CD14-positive monocyte (primary cell): ENCODE data around the gene CSNK1G2. TPM values are rescaled to one million over a fixed set of nuclear protein-coding genes. Genes with fewer than 3 reads are reported as not detected.

Experiments used
- DNase-seq, 3 donors: peaks; one replicate each; pipeline ENCODE4 v3.0.0-alpha.2; 2011 to 2022
- H2AFZ ChIP-seq: 2 replicates; pipeline ENCODE4 v1.6.0; 2012; ENCODE audit warnings: mild to moderate bottlenecking, low read depth, low read length, inconsistent platforms; ENCODE audit not compliant: insufficient read depth, poor library complexity, severe bottlenecking
- H3K27ac ChIP-seq, 2 donors: 1 replicate in 1 of 2; 2 replicates in 1 of 2; pipeline ENCODE4 v1.5.1; 2012 to 2013; ENCODE audit warnings: low read length in 2 of 2, control low read depth in 1 of 2, inconsistent platforms in 1 of 2, low read depth in 1 of 2, mild to moderate bottlenecking in 1 of 2
- H3K27me3 ChIP-seq, 2 donors: one replicate each; pipeline versions ENCODE4 v1.6.0 to v1.6.1; 2011 to 2013; ENCODE audit warnings: low read length in 2 of 2; ENCODE audit not compliant: control insufficient read depth in 2 of 2, insufficient read depth in 2 of 2
- H3K36me3 ChIP-seq, 2 donors: replicated peaks in 1 of 2; 1 replicate in 1 of 2; 2 replicates in 1 of 2; pipeline versions ENCODE4 v1.5.1 to v1.6.1; 2012 to 2013; ENCODE audit warnings: low read length in 2 of 2, control low read depth in 1 of 2, inconsistent platforms in 1 of 2, mild to moderate bottlenecking in 1 of 2; ENCODE audit not compliant: insufficient read depth in 2 of 2, control insufficient read depth in 1 of 2
- H3K4me1 ChIP-seq, 2 donors: 1 replicate in 1 of 2; 2 replicates in 1 of 2; pipeline versions ENCODE4 v1.5.1 to v1.6.1; 2012 to 2013; ENCODE audit warnings: low read length in 2 of 2, control low read depth in 1 of 2, inconsistent platforms in 1 of 2, mild to moderate bottlenecking in 1 of 2, moderate library complexity in 1 of 2; ENCODE audit not compliant: insufficient read depth in 2 of 2, control insufficient read depth in 1 of 2
- H3K4me2 ChIP-seq: replicated peaks from 2 replicates; pipeline ENCODE3; 2012; ENCODE audit warnings: low read length, moderate library complexity, mild to moderate bottlenecking; ENCODE audit not compliant: poor library complexity, severe bottlenecking; ENCODE audit errors: extremely low read depth
- H3K4me3 ChIP-seq, 3 experiments: fragments of 200-600 bp in 1 of 3; sonication (generic) in 1 of 3; replicated peaks in 1 of 3; 1 replicate in 2 of 3; 2 replicates in 1 of 3; pipeline ENCODE4 v1.5.1; 2011 to 2013; ENCODE audit warnings: low read length in 3 of 3, mild to moderate bottlenecking in 3 of 3, control low read depth in 2 of 3, low read depth in 2 of 3, inconsistent platforms in 1 of 3, moderate library complexity in 1 of 3
- H3K79me2 ChIP-seq: 2 replicates; pipeline ENCODE4 v1.6.0; 2012; ENCODE audit warnings: mild to moderate bottlenecking, control low read depth, inconsistent platforms, low read length, moderate library complexity; ENCODE audit not compliant: insufficient read depth
- H3K9ac ChIP-seq: 2 replicates; pipeline ENCODE4 v1.6.0; 2017; ENCODE audit warnings: low read length, mild to moderate bottlenecking; ENCODE audit not compliant: insufficient read depth, poor library complexity, severe bottlenecking
- H3K9me3 ChIP-seq, 2 donors: replicated peaks in 1 of 2; 1 replicate in 1 of 2; 2 replicates in 1 of 2; pipeline versions ENCODE4 v1.5.1 to v1.6.1; 2012 to 2013; ENCODE audit warnings: low read length in 2 of 2, control low read depth in 1 of 2; ENCODE audit not compliant: control insufficient read depth in 1 of 2, insufficient read depth in 1 of 2
- H4K20me1 ChIP-seq: 2 replicates; pipeline ENCODE4 v1.6.0; 2012; ENCODE audit warnings: mild to moderate bottlenecking, low read length, control low read depth, moderate library complexity; ENCODE audit not compliant: insufficient read depth
- H3K27ac Mint-ChIP-seq, 7 donors: one replicate each; pipeline ENCODE4 v1.8.0; 2020; ENCODE audit warnings: mild to moderate bottlenecking in 7 of 7, mixed read lengths in 7 of 7, moderate library complexity in 6 of 7, inconsistent platforms in 2 of 7
- H3K27me3 Mint-ChIP-seq, 3 donors: one replicate each; pipeline ENCODE4 v1.8.0; 2021 to 2022; ENCODE audit warnings: low read depth in 3 of 3, mild to moderate bottlenecking in 3 of 3, mixed read lengths in 3 of 3, moderate library complexity in 3 of 3, inconsistent platforms in 1 of 3
- H3K36me3 Mint-ChIP-seq, 2 donors: one replicate each; pipeline ENCODE4 v1.8.0; 2020; ENCODE audit warnings: mixed read lengths in 2 of 2, inconsistent platforms in 1 of 2, mild to moderate bottlenecking in 1 of 2
- H3K4me1 Mint-ChIP-seq: one replicate; pipeline ENCODE4 v1.8.0; 2020; ENCODE audit warnings: mild to moderate bottlenecking, mixed read lengths
- H3K4me3 Mint-ChIP-seq, 2 donors: one replicate each; pipeline ENCODE4 v1.8.0; 2020; ENCODE audit warnings: mild to moderate bottlenecking in 2 of 2, mixed read lengths in 2 of 2, moderate library complexity in 1 of 2
- H3K9me3 Mint-ChIP-seq, 7 donors: one replicate each; pipeline ENCODE4 v1.8.0; 2020 to 2022; ENCODE audit warnings: mixed read lengths in 7 of 7, mild to moderate bottlenecking in 6 of 7, moderate library complexity in 6 of 7, inconsistent platforms in 2 of 7
- CTCF ChIP-seq: fragments of 200-600 bp; IDR thresholded peaks from one replicate; pipeline ENCODE4 v1.8.0; 2022; ENCODE audit warnings: antibody characterized with exemption, mild to moderate bottlenecking
- WGBS: methylation state at CpG from one replicate; pipeline ENCODE4 v1.1.5; 2013; ENCODE audit warnings: missing lambda C conversion rate; ENCODE audit not compliant: insufficient coverage; 5-methylcytosine and 5-hydroxymethylcytosine counted together
- intact Hi-C, 2 donors: fragments of 100-400 bp; cut with micrococcal nuclease; formaldehyde crosslinking; loops; one replicate each; pipeline versions ENCODE4 v1.15.0 to v1.15.1; 2023
- polyA plus RNA-seq, 3 donors: library from polyadenylated mRNA; depleted of rRNA in 1 of 3; unstranded in 2 of 3; stranded (reverse) in 1 of 3; fragments of 300-500 nt in 2 of 3; fragments of >200 nt in 1 of 3; fragmentation: Illumina TruSeq in 2 of 3; gene quantifications; 1 replicate in 2 of 3; 2 replicates in 1 of 3; pipeline ENCODE4 v1.2.3, GENCODE V29; 2012 to 2021

Gene CSNK1G2
- polyA plus RNA-seq, 3 donors = 10.8 to 215 (median 20.3) TPM

DNA sequence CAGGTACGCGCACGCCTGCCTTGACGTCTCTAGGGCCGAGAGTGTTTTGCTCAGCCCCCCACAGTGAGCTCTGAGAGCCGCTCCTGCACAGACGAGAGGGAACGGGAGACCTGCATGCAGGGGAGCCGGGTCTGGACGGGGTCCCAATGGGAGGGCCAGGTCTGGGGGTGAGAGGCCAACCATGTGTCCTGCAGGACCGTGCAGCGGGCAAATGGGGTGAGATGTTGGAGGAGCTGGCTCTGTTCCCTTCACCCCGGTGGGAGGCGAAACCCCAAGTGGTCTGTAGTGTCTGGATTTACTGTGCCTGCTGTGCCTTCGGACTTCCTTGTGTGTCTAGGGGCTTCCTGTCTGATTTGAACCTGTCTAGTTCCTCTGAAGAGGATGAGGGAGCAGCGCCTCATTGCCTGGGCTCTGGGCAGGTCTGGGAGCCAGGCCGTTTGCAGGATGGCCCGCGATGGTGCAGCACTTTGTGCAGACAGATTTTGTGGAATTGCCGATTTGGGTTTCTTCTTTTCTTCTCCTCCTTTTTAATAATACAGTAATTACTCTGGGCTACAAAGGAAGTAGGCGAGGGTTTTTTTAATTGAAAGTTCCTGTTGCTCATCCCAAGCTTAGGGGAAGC is 2.1 kb downstream of the CSNK1G2 start:
- Mint-ChIP-seq H3K27me3 (peaks cover 0 to 2% (median 1%) of the 10 kb centered on the region in 3 donors), H3K4me1 (peaks cover 42% of the 10 kb centered on the region), H3K27ac (peak overlapping the region; percentile 96 to 99 (median 98)), H3K36me3 (peaks cover 0 to 10% of the 10 kb centered on the region in 2 donors), H3K4me3 (peak overlapping the region; percentile 93 to 99), H3K9me3 (peaks cover 0 to 1% (median 0%) of the 10 kb centered on the region in 7 donors)
- Histone ChIP-seq H3K79me2 (peaks cover 62% of the 10 kb centered on the region), H3K9me3 (no peaks in the 10 kb centered on the region), H3K36me3 (peaks cover 0 to 7% of the 10 kb centered on the region in 2 donors), H3K27me3 (no peaks in the 10 kb centered on the region), H2AFZ (no peak overlapping the region), H3K9ac (peak overlapping the region; percentile 97), H3K27ac (peak overlapping the region; percentile 98 to 99), H3K4me1 (peaks cover 40 to 54% of the 10 kb centered on the region in 2 donors), H3K4me3 (peak overlapping the region; percentile 68 to 99 (median 91)), H3K4me2 (peak overlapping the region; percentile 75), H4K20me1 (peaks cover 55% of the 10 kb centered on the region)
- intact Hi-C loops = no loop called here
- peak in 2 of 3 donors; percentile 42 to 52 for DNase-seq
- under 1% methylated on average over 16 of the region's 21 CpGs for WGBS
- no peak for TF ChIP-seq CTCF

GRCh38 chr19:1943661-1944087 is 2.7 kb downstream of the CSNK1G2 start:
- Mint-ChIP-seq H3K36me3 (peaks cover 0 to 10% of the 10 kb centered on the region in 2 donors), H3K4me3 (peak overlapping the region; percentile 93 to 99), H3K27me3 (peaks cover 0 to 2% (median 1%) of the 10 kb centered on the region in 3 donors), H3K4me1 (peaks cover 48% of the 10 kb centered on the region), H3K27ac (peak overlapping the region; percentile 96 to 99 (median 98)), H3K9me3 (peaks cover 0 to 1% (median 0%) of the 10 kb centered on the region in 7 donors)
- Histone ChIP-seq H3K36me3 (peaks cover 0 to 7% of the 10 kb centered on the region in 2 donors), H3K4me2 (peak overlapping the region; percentile 75), H3K9me3 (no peaks in the 10 kb centered on the region), H3K79me2 (peaks cover 68% of the 10 kb centered on the region), H3K27me3 (no peaks in the 10 kb centered on the region), H2AFZ (no peak overlapping the region), H4K20me1 (peaks cover 61% of the 10 kb centered on the region), H3K4me1 (peaks cover 44 to 61% of the 10 kb centered on the region in 2 donors), H3K4me3 (peak overlapping the region in 2 of 3 experiments; percentile 91 to 99), H3K9ac (peak overlapping the region; percentile 97), H3K27ac (peak overlapping the region; percentile 98 to 99)
- intact Hi-C loops = no loop called here
- 77% methylated on average over 21 of the region's 22 CpGs for WGBS
- TF ChIP-seq CTCF = no peak
- DNase-seq = no peak
